ENCODE results near the gene GJB2. TPM values are rescaled to one million over a fixed set of nuclear protein-coding genes. Genes with fewer than 3 reads are reported as not detected.

The GJB2 gene
- total and polyA plus RNA-seq, 10 of the 15 experiments (the other 5 are each of a cell fraction or from before 2014, with no cell fraction given), result 0.07 to 0.59 (median 0.31) TPM; not detected in 1

DNA sequence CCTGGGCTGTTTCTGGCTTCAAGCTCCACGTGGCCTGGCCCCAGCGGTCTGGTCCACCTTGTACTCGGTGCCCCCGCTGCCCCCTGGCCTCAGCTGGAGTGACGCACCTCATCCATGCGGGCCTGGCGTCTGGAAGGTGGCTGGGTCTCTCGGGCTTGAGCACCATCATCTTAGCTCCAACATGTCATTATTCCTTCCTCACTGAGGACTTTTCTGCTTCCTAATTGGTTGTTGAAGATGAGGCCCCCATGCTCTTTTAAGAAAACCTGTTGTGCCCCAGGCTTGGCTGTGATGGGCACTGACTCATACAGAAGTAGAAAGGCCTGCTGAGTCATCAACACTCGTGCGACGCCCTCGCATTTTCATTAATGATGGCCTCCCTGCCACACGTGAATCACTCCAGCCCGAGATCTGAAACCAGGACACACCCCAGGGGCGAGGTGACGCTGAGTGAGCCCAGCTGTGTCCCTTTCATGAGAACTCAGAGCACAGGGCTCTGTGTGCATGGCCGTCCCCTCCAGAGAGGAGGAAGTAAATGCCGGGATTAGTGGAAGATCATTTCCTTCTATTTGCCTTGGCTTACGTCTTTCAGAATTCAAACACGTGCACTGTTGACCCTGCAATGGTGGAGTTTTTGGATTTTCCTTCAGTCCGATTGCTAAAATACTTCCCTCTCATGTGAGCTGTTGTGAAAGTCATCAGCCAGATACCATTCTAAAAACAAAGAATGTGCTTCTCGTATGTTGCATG is 17.9 kb downstream of the GJB2 start (continued):
- TF ChIP-seq, protein P1, sequence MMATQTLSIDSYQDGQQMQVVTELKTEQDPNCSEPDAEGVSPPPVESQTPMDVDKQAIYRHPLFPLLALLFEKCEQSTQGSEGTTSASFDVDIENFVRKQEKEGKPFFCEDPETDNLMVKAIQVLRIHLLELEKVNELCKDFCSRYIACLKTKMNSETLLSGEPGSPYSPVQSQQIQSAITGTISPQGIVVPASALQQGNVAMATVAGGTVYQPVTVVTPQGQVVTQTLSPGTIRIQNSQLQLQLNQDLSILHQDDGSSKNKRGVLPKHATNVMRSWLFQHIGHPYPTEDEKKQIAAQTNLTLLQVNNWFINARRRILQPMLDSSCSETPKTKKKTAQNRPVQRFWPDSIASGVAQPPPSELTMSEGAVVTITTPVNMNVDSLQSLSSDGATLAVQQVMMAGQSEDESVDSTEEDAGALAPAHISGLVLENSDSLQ (IDR thresholded peaks at IDR 0.05), result peak; percentile 29; the same call in 1 of the 2 replicates
- TF ChIP-seq ESRRA (IDR thresholded peaks at IDR 0.05; ENCODE audit: low read length) (no peak), SUZ12 (IDR thresholded peaks at IDR 0.05; ENCODE audit: unreplicated experiment) (no peak), CBX3 (IDR thresholded peaks at IDR 0.05; ENCODE audit: borderline replicate concordance, low read depth) (no peak), PAX5 (IDR thresholded peaks at IDR 0.05; ENCODE audit: borderline replicate concordance, low read depth, low read length) (no peak), NFXL1 (IDR thresholded peaks at IDR 0.05; ENCODE audit: borderline replicate concordance) (no peak), BCL11A (IDR thresholded peaks at IDR 0.05; ENCODE audit: low read depth, low read length) (no peak), EP300 (IDR thresholded peaks at IDR 0.05; ENCODE audit: borderline replicate concordance in 1 of 2, control insufficient read depth in 1 of 2, low read depth in 2 of 2, low read length in 2 of 2) (no peak)
- TF ChIP-seq, protein P2, sequence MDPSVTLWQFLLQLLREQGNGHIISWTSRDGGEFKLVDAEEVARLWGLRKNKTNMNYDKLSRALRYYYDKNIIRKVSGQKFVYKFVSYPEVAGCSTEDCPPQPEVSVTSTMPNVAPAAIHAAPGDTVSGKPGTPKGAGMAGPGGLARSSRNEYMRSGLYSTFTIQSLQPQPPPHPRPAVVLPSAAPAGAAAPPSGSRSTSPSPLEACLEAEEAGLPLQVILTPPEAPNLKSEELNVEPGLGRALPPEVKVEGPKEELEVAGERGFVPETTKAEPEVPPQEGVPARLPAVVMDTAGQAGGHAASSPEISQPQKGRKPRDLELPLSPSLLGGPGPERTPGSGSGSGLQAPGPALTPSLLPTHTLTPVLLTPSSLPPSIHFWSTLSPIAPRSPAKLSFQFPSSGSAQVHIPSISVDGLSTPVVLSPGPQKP (IDR thresholded peaks at IDR 0.05; ENCODE audit: low read depth, low read length), result no peak
- TF ChIP-seq, protein P3, sequence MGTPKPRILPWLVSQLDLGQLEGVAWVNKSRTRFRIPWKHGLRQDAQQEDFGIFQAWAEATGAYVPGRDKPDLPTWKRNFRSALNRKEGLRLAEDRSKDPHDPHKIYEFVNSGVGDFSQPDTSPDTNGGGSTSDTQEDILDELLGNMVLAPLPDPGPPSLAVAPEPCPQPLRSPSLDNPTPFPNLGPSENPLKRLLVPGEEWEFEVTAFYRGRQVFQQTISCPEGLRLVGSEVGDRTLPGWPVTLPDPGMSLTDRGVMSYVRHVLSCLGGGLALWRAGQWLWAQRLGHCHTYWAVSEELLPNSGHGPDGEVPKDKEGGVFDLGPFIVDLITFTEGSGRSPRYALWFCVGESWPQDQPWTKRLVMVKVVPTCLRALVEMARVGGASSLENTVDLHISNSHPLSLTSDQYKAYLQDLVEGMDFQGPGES (IDR thresholded peaks at IDR 0.05), result no peak
- TF ChIP-seq, protein P4, sequence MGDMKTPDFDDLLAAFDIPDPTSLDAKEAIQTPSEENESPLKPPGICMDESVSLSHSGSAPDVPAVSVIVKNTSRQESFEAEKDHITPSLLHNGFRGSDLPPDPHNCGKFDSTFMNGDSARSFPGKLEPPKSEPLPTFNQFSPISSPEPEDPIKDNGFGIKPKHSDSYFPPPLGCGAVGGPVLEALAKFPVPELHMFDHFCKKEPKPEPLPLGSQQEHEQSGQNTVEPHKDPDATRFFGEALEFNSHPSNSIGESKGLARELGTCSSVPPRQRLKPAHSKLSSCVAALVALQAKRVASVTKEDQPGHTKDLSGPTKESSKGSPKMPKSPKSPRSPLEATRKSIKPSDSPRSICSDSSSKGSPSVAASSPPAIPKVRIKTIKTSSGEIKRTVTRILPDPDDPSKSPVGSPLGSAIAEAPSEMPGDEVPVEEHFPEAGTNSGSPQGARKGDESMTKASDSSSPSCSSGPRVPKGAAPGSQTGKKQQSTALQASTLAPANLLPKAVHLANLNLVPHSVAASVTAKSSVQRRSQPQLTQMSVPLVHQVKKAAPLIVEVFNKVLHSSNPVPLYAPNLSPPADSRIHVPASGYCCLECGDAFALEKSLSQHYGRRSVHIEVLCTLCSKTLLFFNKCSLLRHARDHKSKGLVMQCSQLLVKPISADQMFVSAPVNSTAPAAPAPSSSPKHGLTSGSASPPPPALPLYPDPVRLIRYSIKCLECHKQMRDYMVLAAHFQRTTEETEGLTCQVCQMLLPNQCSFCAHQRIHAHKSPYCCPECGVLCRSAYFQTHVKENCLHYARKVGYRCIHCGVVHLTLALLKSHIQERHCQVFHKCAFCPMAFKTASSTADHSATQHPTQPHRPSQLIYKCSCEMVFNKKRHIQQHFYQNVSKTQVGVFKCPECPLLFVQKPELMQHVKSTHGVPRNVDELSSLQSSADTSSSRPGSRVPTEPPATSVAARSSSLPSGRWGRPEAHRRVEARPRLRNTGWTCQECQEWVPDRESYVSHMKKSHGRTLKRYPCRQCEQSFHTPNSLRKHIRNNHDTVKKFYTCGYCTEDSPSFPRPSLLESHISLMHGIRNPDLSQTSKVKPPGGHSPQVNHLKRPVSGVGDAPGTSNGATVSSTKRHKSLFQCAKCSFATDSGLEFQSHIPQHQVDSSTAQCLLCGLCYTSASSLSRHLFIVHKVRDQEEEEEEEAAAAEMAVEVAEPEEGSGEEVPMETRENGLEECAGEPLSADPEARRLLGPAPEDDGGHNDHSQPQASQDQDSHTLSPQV (IDR thresholded peaks at IDR 0.05), result no peak
- TF ChIP-seq, protein P5, sequence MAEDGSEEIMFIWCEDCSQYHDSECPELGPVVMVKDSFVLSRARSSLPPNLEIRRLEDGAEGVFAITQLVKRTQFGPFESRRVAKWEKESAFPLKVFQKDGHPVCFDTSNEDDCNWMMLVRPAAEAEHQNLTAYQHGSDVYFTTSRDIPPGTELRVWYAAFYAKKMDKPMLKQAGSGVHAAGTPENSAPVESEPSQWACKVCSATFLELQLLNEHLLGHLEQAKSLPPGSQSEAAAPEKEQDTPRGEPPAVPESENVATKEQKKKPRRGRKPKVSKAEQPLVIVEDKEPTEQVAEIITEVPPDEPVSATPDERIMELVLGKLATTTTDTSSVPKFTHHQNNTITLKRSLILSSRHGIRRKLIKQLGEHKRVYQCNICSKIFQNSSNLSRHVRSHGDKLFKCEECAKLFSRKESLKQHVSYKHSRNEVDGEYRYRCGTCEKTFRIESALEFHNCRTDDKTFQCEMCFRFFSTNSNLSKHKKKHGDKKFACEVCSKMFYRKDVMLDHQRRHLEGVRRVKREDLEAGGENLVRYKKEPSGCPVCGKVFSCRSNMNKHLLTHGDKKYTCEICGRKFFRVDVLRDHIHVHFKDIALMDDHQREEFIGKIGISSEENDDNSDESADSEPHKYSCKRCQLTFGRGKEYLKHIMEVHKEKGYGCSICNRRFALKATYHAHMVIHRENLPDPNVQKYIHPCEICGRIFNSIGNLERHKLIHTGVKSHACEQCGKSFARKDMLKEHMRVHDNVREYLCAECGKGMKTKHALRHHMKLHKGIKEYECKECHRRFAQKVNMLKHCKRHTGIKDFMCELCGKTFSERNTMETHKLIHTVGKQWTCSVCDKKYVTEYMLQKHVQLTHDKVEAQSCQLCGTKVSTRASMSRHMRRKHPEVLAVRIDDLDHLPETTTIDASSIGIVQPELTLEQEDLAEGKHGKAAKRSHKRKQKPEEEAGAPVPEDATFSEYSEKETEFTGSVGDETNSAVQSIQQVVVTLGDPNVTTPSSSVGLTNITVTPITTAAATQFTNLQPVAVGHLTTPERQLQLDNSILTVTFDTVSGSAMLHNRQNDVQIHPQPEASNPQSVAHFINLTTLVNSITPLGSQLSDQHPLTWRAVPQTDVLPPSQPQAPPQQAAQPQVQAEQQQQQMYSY (CRISPR knock-in tag; IDR thresholded peaks at IDR 0.05), result no peak
- TF ChIP-seq, protein P6, sequence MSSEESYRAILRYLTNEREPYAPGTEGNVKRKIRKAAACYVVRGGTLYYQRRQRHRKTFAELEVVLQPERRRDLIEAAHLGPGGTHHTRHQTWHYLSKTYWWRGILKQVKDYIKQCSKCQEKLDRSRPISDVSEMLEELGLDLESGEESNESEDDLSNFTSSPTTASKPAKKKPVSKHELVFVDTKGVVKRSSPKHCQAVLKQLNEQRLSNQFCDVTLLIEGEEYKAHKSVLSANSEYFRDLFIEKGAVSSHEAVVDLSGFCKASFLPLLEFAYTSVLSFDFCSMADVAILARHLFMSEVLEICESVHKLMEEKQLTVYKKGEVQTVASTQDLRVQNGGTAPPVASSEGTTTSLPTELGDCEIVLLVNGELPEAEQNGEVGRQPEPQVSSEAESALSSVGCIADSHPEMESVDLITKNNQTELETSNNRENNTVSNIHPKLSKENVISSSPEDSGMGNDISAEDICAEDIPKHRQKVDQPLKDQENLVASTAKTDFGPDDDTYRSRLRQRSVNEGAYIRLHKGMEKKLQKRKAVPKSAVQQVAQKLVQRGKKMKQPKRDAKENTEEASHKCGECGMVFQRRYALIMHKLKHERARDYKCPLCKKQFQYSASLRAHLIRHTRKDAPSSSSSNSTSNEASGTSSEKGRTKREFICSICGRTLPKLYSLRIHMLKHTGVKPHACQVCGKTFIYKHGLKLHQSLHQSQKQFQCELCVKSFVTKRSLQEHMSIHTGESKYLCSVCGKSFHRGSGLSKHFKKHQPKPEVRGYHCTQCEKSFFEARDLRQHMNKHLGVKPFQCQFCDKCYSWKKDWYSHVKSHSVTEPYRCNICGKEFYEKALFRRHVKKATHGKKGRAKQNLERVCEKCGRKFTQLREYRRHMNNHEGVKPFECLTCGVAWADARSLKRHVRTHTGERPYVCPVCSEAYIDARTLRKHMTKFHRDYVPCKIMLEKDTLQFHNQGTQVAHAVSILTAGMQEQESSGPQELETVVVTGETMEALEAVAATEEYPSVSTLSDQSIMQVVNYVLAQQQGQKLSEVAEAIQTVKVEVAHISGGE (CRISPR knock-in tag; IDR thresholded peaks at IDR 0.05), result no peak

Measured in GM12878 (cell line).